Mesendoderm (in vitro differentiated cells): ENCODE measurements around the gene PCYT1B. TPM values are rescaled to one million over a fixed set of nuclear protein-coding genes. Genes with fewer than 3 reads are reported as not detected.

Experiments used
- small RNA-seq: library from polyadenylated mRNA; stranded (forward); fragments of <200 nt; extraction: miRNeasy Mini kit (QIAGEN cat#:217004); gene quantifications from one replicate; pipeline ENCODE3, GENCODE V24; 2013; ENCODE audit not compliant: insufficient read depth

Gene PCYT1B

Small RNA genes within 50 kb of the gene (small RNA-seq; reads per million reads assigned to genes)
- gene SNRPEP9, result not detected
